ENCODE results near the gene MKRN3.
"Not testable (repeated sequence)": the region's sequence is repeated elsewhere in the genome, so short reads cannot be mapped to it uniquely, and the experiment has no call there.

The MKRN3 gene

DNA sequence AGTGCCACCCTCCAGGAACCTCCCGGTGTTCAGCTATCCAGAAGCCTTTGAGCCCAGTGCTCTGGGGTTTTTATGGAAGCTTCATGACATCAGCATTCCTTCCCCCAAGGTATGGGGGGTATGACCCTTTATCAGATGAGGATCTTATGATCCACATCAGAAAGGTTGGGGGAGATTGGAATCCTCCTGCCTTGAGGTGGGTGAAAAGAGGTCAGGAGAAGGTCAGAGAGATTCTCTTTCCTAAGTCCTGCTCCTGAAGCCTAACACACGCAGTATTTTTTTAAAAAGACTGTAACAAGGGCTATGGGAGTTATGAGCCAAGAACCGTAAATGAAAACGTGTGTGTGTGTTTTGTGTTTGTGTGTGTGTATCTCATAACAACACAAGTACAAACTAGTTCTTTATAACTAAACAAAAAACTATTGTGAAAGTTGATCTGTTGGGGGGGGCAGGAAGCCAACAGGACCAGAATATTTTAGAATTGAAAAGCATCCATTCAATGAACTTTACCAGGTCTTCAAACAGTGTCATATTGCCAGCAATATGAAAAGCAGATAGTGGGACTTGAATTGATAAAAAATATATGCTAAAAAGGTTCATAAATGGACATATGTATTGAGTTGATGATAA, 13.2 kb downstream of the MKRN3 start:
- no peak for DNase-seq (ENCODE audit: low read depth)
- TF ChIP-seq, protein P1, sequence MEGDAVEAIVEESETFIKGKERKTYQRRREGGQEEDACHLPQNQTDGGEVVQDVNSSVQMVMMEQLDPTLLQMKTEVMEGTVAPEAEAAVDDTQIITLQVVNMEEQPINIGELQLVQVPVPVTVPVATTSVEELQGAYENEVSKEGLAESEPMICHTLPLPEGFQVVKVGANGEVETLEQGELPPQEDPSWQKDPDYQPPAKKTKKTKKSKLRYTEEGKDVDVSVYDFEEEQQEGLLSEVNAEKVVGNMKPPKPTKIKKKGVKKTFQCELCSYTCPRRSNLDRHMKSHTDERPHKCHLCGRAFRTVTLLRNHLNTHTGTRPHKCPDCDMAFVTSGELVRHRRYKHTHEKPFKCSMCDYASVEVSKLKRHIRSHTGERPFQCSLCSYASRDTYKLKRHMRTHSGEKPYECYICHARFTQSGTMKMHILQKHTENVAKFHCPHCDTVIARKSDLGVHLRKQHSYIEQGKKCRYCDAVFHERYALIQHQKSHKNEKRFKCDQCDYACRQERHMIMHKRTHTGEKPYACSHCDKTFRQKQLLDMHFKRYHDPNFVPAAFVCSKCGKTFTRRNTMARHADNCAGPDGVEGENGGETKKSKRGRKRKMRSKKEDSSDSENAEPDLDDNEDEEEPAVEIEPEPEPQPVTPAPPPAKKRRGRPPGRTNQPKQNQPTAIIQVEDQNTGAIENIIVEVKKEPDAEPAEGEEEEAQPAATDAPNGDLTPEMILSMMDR (IDR thresholded peaks at IDR 0.05; ENCODE audit: control insufficient read depth, extremely low read depth, insufficient read depth), result no peak

GRCh38 chr15:23588268-23588667, 22.8 kb downstream of the MKRN3 start:
- no peak for DNase-seq (ENCODE audit: low read depth)
- TF ChIP-seq, protein P1 (IDR thresholded peaks at IDR 0.05; ENCODE audit: control insufficient read depth, extremely low read depth, insufficient read depth), result no peak
- H3K4me3 ChIP-seq (ENCODE audit: low read depth, low read length), result no peak overlapping the region

More for the DNA sequence above, 13.2 kb downstream of the MKRN3 start:
- no peak overlapping the region for H3K4me3 ChIP-seq (ENCODE audit: low read depth, low read length)

DNA sequence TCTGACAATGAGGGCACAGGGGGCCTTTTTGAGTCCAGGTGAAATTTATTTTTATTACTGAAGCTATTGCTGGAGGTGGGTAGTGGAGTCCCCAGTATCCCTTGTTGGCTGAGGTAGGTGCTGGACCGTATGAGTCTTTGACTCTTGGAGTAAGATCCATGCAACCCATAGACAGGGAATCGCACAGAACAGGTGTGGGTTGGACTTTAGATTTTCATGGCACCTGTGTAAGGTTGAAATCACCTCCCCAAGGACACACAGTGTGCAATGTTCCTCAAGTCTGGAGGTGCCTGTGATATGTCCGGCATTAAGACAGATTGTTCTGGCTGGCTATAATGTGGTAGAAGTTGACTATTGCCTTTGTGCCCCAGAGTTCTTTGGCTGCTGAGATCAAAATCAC, 23.5 kb downstream of the MKRN3 start:
- TF ChIP-seq, protein P1 (IDR thresholded peaks at IDR 0.05; ENCODE audit: control insufficient read depth, extremely low read depth, insufficient read depth), result no peak
- DNase-seq (ENCODE audit: low read depth), result no peak
- H3K4me3 ChIP-seq (ENCODE audit: low read depth, low read length), result no peak overlapping the region

GRCh38 chr15:23594252-23594770, 28.8 kb downstream of the MKRN3 start:
- TF ChIP-seq, protein P1 (IDR thresholded peaks at IDR 0.05; ENCODE audit: control insufficient read depth, extremely low read depth, insufficient read depth), result no peak
- no peak for DNase-seq (ENCODE audit: low read depth)

DNA sequence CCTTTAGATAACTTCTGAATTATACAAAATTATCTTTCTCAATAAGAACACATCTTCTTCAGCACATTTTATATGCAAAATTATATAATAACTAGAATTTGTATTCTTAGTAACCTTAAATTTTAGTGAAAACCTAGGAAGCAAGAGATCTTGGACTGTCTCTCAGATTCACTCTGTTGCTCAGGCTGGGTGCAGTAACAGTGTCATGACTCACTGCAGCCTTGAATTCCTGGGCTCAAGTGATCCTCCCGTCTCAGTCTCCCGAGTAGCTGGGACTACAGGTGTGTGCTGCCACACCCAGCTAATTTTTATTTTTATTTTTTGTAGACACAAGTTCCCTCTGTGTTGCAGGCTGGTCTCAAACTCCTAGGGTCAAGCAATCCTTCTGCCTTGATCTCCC, 29.9 kb downstream of the MKRN3 start:
- TF ChIP-seq, protein P1 (IDR thresholded peaks at IDR 0.05; ENCODE audit: control insufficient read depth, extremely low read depth, insufficient read depth), result no peak
- DNase-seq (ENCODE audit: low read depth), result no peak
- no peak overlapping the region for H3K4me3 ChIP-seq (ENCODE audit: low read depth, low read length)

More at GRCh38 chr15:23594252-23594770, 28.8 kb downstream of the MKRN3 start:
- no peak overlapping the region for H3K4me3 ChIP-seq (ENCODE audit: low read depth, low read length)

DNA sequence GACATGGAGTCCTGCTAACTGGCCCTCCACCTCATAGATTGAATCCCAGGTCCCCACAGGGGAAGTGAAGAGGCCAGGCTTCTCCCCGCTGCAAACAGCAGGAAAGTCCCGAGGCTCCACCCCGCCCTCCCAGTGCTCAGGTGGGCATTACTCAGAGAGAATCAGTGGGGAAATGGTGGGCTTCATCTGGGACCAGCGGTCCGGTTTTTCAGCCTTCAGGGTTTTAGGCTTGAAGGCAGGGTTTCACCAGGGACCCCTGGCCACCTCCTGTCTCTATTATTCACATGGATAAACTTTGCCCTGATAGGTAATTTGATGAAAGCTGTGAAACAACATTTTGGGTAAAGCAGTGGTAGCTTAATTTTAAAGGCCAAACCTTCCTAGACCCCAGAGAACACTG, 31.3 kb downstream of the MKRN3 start:
- no peak for DNase-seq (ENCODE audit: low read depth)
- TF ChIP-seq, protein P1 (IDR thresholded peaks at IDR 0.05; ENCODE audit: control insufficient read depth, extremely low read depth, insufficient read depth), result no peak
- no peak overlapping the region for H3K4me3 ChIP-seq (ENCODE audit: low read depth, low read length)

- DNase-seq (ENCODE audit: low read depth); H3K4me3 ChIP-seq (ENCODE audit: low read depth, low read length): not testable (repeated sequence)
These were observed 31.8 kb downstream of the MKRN3 start for GRCh38 chr15:23597278-23597677.
